ENCODE results near the gene SIRT3.
"Not testable (repeated sequence)": the region's sequence is repeated elsewhere in the genome, so short reads cannot be mapped to it uniquely, and the experiment has no call there.

SIRT3 gene

DNA sequence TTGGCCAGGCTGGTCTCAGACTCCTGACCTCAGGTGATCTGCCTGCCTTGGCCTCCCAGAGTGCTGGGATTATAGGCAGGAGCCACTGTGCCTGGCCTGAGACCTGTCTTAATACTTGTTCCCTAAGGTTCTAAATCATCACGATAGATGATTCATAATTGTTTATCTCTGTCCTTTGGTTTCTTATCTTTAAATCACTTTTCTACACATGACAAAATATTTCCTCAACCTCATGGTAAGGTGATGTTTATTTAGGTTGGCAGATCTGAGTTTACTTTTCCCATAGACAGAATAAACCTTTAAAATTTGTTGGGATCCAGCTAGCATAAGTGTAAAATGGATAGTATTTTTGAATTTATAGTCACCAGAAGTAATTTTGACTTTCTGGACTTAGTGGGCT is 4.2 kb upstream of the SIRT3 start:
- no peak for DNase-seq (ENCODE audit: low spot score)

GRCh38 chr11:238346-238745 is 2.2 kb upstream of the SIRT3 start:
- not testable (repeated sequence) for DNase-seq (ENCODE audit: low spot score)

GRCh38 chr11:236774-237767 is 929 bp upstream of the SIRT3 start, which contains the start of gene PSMD13:
PSMD13 (plus strand) TSS chr11:236976; CDS start chr11:237050, 74 bp downstream.
- DNase-seq (ENCODE audit: low spot score), result peak; percentile 81

GRCh38 chr11:235609-235996 is 539 bp downstream of the SIRT3 start:
- DNase-seq (ENCODE audit: low spot score), result peak; percentile 39

DNA sequence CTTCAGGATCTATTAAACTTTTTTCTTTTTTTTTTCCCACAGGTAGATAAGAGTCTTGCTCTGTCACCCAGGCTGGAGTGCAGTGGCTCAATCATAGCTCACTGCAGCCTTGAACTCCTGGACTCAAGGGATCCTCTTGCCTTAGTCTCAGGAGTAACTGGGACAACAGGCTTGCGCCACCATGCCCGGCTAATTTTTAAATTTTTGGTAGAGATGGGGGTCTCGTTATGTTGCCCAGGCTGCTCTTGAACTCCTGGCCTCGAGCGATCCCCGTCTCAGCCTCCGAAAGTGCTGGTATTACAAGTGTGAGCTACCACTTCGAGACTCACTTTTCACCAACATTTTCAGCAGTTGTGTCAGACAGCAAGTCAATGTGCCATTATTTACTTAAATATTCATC is 962 bp downstream of the SIRT3 start:
- no peak for DNase-seq (ENCODE audit: low spot score)

DNA sequence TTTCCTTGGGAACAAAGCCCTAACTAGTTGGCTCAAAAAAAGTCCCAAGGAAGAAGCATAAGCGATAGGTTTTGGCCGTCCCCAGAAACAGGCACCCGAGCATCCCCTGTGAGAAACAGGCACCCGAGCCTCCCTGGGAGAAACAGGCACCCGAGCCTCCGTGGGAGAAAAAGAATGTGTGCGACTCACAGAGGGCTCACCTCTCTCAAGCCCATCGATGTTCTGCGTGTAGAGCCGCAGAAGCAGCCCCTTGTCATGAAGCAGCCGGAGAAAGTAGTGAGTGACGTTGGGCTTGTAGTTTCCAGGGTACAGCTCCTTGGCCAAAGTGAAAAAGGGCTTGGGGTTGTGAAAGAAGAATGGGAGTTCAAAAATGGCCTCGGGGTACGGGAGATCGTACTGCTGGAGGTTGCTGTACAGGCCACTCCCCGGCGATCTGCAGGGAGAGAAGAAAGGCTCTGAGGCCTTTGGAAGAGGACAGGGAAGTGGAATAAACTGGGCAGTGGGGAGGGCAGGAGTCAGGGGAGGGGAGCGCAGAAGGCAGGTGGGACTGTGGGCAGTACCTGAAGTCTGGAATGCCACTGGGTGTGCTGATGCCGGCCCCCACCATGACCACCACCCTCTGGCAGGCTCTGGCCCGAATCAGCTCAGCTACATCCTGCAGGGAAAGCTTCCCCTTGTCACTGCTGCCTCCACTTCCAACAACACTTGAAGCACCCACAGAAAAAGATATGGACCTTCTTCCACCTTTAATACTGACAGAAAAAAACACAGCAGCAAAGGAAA is 3.2 kb downstream of the SIRT3 start:
- no peak for DNase-seq (ENCODE audit: low spot score)

GRCh38 chr11:230431-230830 is 5.7 kb downstream of the SIRT3 start:
- DNase-seq (ENCODE audit: low spot score), result no peak

- DNase-seq (ENCODE audit: low spot score), result no peak
Measured at GRCh38 chr11:227824-228379, 8.2 kb downstream of the SIRT3 start.

GRCh38 chr11:225734-226453 is 10.2 kb downstream of the SIRT3 start:
- no peak for DNase-seq (ENCODE audit: low spot score)

- DNase-seq (ENCODE audit: low spot score), result no peak
Measured at GRCh38 chr11:224424-224823, 11.7 kb downstream of the SIRT3 start.

GRCh38 chr11:223884-224283 is 12.3 kb downstream of the SIRT3 start:
- DNase-seq (ENCODE audit: low spot score), result no peak

DNA sequence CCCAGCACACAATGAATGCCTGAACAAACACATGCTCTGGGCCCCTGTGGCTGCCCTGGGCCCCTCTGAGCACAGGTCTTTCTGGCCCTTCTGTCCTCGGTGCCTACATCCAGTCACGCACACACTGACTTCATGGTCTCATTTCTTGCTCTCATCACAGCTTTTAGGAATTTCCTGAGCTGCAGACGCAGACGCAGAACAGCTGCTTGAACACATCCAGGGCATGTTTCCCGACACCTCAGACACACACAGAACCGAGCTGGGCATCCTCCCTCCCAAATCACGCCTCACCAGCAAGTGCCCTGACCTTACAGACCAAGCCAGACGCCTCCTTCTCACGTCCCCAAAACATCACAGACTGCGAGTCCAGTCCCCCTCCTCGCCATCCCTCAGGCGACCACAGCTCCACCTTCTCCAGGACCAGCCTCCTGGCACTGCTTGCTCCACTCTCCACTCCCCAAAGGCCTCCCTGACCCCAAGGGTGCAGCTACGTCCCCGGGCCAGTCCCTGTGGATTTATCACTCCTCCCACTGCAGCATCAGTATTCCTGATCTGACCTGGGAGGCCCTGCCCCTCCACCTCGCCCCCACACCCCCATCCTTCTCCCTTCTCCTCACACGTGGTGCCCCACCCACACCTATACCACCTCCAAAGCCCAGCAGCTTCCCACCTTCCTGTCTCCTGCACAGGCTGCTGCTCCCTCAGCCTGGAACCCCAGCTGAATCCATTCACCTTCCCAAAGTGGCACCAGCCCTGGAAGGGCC is 12.9 kb downstream of the SIRT3 start:
- no peak for DNase-seq (ENCODE audit: low spot score)

DNA sequence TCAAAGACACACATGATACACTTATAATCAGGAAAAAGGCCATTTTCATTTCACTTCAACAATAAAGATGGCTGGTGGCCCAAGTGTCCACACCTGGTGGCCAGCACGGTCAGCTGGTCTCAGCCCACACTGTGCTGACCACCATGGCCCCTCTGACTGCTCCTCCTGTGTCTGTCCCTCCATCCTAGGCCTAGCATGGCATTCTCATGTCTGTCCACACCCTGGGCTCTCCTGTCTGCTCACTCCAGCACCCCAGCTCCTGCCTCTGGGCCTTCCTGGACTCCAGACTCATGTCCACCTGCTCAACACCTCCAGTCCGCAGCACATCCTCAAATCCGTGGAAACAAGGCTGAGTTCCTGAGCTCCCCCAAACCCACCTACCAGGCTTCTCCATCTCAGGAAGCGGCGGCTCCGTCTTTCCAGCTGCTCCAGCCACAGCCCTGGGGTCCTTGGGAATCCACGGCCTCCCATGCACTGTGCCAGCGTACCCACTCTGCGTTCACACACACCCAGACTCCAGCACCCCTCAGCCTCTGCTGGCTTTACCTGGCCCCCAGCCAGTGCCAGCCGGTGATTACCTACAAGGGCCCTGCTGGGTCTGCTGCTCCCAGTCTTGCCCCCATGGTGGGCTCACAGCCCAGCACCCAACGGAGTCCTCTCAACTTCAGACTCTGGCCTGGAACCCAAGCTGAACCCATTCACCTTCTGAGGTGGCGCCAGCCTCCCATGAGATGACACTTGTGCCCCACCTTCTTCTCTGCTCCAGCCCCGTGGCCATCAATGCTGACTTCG is 13.9 kb downstream of the SIRT3 start:
- DNase-seq (ENCODE audit: low spot score), result no peak

DNA sequence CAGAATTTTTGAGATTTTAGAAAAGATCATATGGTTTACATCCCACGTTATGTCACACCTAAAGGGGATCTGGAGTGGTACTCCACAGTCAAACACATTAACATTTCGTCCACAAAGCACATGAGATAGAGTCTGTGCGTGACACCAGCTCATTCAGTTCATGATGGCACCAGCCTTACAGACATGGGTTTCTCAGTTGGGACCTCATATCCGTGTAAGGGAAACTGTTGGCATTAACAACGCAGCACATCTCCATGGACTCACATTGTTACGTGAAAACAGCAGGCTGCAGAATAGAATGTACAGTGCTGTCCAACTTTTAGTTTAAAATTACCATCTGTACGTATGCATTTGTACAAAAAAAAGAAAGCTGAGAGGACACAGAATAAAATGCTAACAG is 14.6 kb downstream of the SIRT3 start:
- DNase-seq (ENCODE audit: low spot score), result no peak

GRCh38 chr11:220641-221215 is 15.4 kb downstream of the SIRT3 start:
- not testable (repeated sequence) for DNase-seq (ENCODE audit: low spot score)

- DNase-seq (ENCODE audit: low spot score), result no peak
Measured at GRCh38 chr11:218815-219593, 17.1 kb downstream of the SIRT3 start.

DNA sequence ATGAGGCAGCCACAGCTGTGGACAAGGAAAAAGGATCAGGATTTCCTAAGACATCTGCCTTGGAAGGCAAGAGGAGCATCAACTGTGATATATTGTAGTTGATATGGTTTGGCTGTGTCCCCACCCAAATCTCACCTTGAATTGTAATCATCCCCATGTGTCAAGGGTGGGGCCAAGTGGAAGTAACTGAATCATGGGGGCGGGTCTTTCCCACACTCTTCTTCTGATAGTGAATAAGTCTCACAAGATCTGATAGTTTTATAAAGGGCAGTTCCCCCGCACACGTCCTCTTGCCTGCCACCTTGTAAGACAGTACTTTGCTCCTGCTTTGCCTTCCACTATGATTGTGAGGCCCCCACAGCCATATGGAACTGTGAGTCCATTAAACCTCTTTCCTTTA is 18.4 kb downstream of the SIRT3 start:
- DNase-seq (ENCODE audit: low spot score), result no peak

DNA sequence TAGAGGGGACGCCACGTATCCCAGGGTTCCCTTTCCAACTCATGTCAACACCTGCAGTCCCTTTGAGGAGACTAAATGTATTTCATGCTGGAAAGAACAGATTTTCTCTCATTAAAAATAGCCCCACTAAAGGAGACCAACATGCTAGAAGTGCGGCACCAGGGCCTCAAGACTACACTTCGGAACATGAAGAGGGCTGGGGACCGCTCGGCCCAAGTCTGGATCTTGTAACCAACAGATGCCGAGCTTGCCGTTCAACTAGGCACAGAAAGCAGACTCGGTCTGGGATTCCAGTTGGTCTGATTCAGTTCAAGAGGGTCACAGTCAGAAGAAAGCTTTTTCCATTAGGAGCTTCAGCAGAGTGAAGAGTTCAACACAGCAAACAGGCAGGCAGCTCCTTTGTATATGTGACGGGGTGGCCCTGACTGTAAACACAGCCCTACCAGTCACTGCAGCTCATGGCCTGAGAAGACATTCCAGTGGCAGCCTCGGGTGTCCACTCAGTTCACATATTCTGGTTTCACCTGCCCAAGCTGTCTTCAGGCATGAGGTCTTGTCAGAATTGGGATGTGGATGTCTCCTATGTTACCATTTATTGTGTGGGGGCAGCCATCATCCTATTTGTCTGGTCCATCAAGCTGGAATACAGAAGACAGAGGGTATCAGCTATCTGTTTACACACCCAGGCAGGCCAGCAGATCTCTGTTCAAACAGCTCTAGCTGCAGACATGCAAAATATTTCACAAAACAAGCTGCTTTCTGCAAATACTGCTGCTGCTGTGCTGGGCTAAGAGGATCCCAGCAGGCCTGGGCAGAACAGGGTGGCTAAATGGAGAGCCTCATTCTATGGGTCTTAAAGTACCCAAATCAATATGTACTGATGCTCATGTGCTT is 19.8 kb downstream of the SIRT3 start:
- no peak for DNase-seq (ENCODE audit: low spot score)
